Osteoblast (primary cell): ENCODE data around the gene TMC1. TPM values are rescaled to one million over a fixed set of nuclear protein-coding genes. Genes with fewer than 3 reads are reported as not detected.
A peak's percentile ranks its signal among the peaks of the same experiment; 100 is the strongest.

Experiments used
- DNase-seq: peaks from one replicate; pipeline ENCODE4 v3.0.0; 2011; ENCODE audit warnings: low spot score, mixed read lengths; ENCODE audit not compliant: insufficient read length; ENCODE audit errors: missing footprints
- H2AFZ ChIP-seq: 2 replicates; pipeline ENCODE4 v1.6.0; 2011; ENCODE audit warnings: mild to moderate bottlenecking, low read length
- H3K27ac ChIP-seq: 2 replicates; pipeline ENCODE4 v1.5.1; 2011; ENCODE audit warnings: mild to moderate bottlenecking, low read depth, low read length, moderate library complexity
- H3K27me3 ChIP-seq: 2 replicates; pipeline ENCODE4 v1.6.0; 2012; ENCODE audit warnings: mild to moderate bottlenecking, control low read depth, inconsistent platforms, low read length, moderate library complexity; ENCODE audit not compliant: insufficient read depth
- H3K36me3 ChIP-seq: 2 replicates; pipeline ENCODE4 v1.5.1; 2011; ENCODE audit warnings: mild to moderate bottlenecking, low read length, control low read depth, moderate library complexity; ENCODE audit not compliant: insufficient read depth
- H3K4me1 ChIP-seq: 2 replicates; pipeline ENCODE4 v1.5.1; 2011; ENCODE audit warnings: mild to moderate bottlenecking, low read length, control low read depth, moderate library complexity; ENCODE audit not compliant: insufficient read depth
- H3K4me2 ChIP-seq: 2 replicates; pipeline ENCODE4 v1.6.0; 2011; ENCODE audit warnings: mild to moderate bottlenecking, low read length; ENCODE audit not compliant: insufficient read depth
- H3K4me3 ChIP-seq: fragments of 200-600 bp; sonication (generic); 3 replicates; pipeline ENCODE4 v1.5.1; 2012; ENCODE audit warnings: mild to moderate bottlenecking, low read length, inconsistent platforms; ENCODE audit not compliant: insufficient read depth
- H3K79me2 ChIP-seq: 2 replicates; pipeline ENCODE4 v1.6.0; 2012; ENCODE audit warnings: mild to moderate bottlenecking, low read length, control low read depth, inconsistent platforms; ENCODE audit not compliant: insufficient read depth
- H3K9me3 ChIP-seq: 2 replicates; pipeline ENCODE4 v1.5.1; 2011; ENCODE audit warnings: low read depth, low read length, control low read depth
- H4K20me1 ChIP-seq: 2 replicates; pipeline ENCODE4 v1.6.0; 2012; ENCODE audit warnings: mild to moderate bottlenecking, low read length, control low read depth; ENCODE audit not compliant: insufficient read depth
- CTCF ChIP-seq: IDR thresholded peaks from 2 replicates; pipeline ENCODE4 v1.5.1; 2011; ENCODE audit warnings: mild to moderate bottlenecking, low read depth, low read length, moderate library complexity; ENCODE audit errors: extremely low read depth
- total RNA-seq: library from RNA; depleted of rRNA; stranded (reverse); fragments of >200 nt; gene quantifications from 2 replicates; pipeline ENCODE4 v1.2.3, GENCODE V29; 2012

Gene TMC1
- total RNA-seq, 1 donor, result under 0.01 TPM

DNA sequence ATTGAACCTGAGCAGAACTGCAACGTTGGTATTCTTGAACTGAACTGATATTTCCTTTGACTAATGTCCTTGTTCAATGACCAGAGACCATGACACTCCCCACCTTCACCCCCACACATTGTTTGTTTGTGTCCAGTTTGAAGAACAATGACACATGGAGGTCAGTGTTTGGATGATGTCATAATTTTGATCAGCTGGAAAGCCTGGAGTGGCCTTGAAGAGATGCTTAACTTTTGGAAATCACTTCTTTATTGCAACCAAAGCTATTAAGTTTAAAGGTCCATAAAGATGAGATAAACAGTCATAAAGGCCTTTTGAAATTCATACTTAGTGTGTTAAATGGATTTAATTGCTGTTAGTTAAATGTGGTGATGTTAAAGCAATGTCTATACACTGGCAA is 92.7 kb downstream of the TMC1 start:
- no peaks in the 10 kb centered on the region for H4K20me1 ChIP-seq
- H3K27me3 ChIP-seq, result no peaks in the 10 kb centered on the region
- peak; percentile 27 for DNase-seq
- H3K36me3 ChIP-seq, result no peaks in the 10 kb centered on the region
- no peak overlapping the region for H3K4me3 ChIP-seq
- TF ChIP-seq CTCF, result no peak
- H3K79me2 ChIP-seq, result no peaks in the 10 kb centered on the region
- no peak overlapping the region for H3K4me2 ChIP-seq
- H2AFZ ChIP-seq, result no peak overlapping the region
- no peaks in the 10 kb centered on the region for H3K4me1 ChIP-seq
- no peak overlapping the region for H3K27ac ChIP-seq
- H3K9me3 ChIP-seq, result no peaks in the 10 kb centered on the region

- TF ChIP-seq CTCF, result no peak
- H3K36me3 ChIP-seq, result no peaks in the 10 kb centered on the region
- H3K4me2 ChIP-seq, result no peak overlapping the region
- no peaks in the 10 kb centered on the region for H3K79me2 ChIP-seq
- no peak overlapping the region for H3K27ac ChIP-seq
- H3K4me1 ChIP-seq, result no peaks in the 10 kb centered on the region
- no peaks in the 10 kb centered on the region for H3K27me3 ChIP-seq
- no peak for DNase-seq
- no peaks in the 10 kb centered on the region for H3K9me3 ChIP-seq
- H4K20me1 ChIP-seq, result no peaks in the 10 kb centered on the region
- no peak overlapping the region for H3K4me3 ChIP-seq
- no peak overlapping the region for H2AFZ ChIP-seq
Observed at GRCh38 chr9:72615931-72616330, 94.5 kb downstream of the TMC1 start.

DNA sequence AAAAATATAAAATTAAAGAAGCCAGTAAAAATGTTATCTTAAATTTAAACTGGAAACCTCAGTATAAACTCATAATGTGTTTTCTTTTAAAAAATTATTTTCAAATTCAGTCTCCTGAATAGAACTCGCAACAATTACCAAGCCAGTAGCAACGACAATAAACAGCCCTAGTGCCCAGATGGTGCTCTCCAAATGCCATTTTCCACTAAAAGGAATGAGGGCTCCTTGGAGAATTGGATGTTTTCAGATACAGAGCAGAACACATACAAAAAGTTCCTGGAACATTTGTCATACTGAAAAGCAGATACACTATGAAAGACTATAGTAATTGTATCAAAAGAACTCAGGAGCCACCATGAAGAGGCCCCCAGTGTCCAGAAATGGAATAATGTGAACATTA is 97.4 kb downstream of the TMC1 start:
- Histone ChIP-seq H3K4me3 (no peak overlapping the region), H3K27me3 (no peaks in the 10 kb centered on the region), H3K27ac (no peak overlapping the region), H3K79me2 (no peaks in the 10 kb centered on the region), H4K20me1 (no peaks in the 10 kb centered on the region), H2AFZ (no peak overlapping the region), H3K9me3 (no peaks in the 10 kb centered on the region), H3K36me3 (no peaks in the 10 kb centered on the region), H3K4me2 (no peak overlapping the region), H3K4me1 (no peaks in the 10 kb centered on the region)
- DNase-seq, result peak; percentile 34
- TF ChIP-seq CTCF, result no peak

- Histone ChIP-seq H3K27ac (no peak overlapping the region), H3K79me2 (no peaks in the 10 kb centered on the region), H3K4me3 (no peak overlapping the region), H2AFZ (no peak overlapping the region), H3K36me3 (no peaks in the 10 kb centered on the region), H3K4me1 (no peaks in the 10 kb centered on the region), H3K9me3 (no peaks in the 10 kb centered on the region), H3K4me2 (no peak overlapping the region), H4K20me1 (no peaks in the 10 kb centered on the region), H3K27me3 (no peaks in the 10 kb centered on the region)
- no peak for TF ChIP-seq CTCF
- DNase-seq, result no peak
Observed at GRCh38 chr9:72622186-72622585, 100.8 kb downstream of the TMC1 start.
